Measurements from ENCODE around the gene DGKD.

DGKD gene

DNA sequence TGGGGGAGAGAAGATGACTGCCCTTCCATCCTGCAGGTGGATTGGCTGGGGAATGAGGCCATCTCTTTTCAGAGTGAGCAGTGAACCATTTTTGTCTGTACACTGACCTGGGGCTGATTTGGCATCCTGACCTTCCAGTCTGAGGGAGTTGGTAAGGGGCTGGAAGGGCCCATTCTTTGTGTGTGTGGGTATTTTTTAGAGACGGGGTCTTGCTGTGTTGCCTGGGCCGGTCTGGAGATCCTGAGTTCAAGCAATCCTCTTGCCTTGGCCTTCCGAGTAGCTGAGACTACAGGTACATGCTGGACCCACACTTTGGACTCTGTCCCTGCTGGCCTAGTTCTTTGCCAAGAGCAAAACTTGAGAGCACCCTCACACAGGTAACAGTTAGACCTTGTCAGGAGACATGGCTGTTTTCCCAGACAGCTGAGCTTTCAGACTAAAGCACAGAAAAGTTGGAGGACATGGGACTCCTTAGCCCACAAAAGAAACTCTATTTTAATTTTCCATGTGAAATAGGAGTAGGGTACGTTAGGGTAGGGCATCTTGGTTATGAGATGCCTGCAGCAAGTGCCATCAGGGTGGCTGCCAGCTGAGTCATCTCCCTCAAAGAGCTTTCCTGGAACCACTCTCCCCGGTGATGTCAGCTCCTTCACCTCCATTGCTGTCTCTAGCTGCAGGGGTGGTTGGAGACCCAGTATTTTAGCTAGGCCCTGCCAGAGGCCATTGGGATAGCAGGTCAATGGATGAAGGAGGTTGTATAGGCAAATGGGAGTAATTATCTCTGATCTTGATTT lies 60.7 kb downstream of the DGKD start:
- DNase-seq: no peak

DNA sequence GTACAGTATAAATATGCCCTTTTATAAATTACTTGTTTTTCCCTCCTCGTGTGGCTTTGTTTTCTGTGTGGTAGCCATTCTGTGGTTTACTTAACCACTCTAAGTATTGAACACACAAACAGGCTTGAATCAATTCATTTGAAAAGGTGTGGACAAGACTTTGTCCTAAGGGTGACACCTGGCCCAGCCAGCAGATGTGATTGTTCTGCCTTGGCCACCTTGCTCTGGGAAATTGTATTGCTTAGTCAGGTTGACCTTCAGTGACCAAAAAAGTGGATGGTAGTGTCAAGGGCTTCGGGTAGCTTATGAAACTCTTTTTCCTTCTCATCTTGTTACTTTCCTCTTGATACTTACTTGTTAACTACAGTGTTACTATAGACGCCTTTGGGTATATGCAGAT lies 61.9 kb downstream of the DGKD start:
- DNase-seq: no peak

DNA sequence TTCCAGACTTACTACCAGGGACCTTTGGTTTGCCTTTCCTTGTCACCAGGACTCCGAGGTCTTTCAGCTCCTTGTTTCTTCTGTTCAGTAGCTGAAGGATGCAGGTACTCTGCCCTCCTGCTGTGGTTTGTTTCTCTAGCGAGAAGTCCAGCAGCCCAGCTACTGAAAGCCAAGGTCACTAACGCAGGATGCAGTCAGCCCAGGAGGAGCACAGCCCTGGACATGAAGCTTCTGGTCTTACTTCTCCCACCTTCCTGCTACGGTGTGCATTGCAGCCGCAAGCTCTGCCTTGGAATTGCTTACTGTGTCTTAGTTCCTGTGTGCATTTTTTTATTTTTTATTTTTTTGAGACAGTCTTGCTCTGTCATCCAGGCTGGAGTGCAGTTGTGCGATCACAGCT lies 62.4 kb downstream of the DGKD start:
- no peak for DNase-seq

DNA sequence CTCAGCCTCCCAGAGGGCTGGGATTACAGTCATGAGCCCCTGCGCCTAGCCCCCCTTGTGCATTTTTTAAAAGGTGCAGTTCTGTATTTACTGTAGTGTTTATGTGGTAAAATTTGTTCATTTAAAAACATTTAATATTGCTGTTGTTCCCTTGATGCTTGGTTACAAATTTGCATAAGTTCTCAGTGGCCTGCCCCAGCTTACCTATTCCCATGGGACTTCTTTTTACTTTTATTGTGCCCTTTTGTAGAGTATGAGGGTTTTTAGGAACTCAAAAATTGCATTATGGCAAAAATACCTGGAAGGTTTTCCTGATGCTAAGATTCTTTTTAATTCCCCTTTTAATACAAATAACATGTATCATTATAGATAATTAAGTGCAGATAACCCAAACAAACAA lies 63.0 kb downstream of the DGKD start:
- no peak for DNase-seq

DNA sequence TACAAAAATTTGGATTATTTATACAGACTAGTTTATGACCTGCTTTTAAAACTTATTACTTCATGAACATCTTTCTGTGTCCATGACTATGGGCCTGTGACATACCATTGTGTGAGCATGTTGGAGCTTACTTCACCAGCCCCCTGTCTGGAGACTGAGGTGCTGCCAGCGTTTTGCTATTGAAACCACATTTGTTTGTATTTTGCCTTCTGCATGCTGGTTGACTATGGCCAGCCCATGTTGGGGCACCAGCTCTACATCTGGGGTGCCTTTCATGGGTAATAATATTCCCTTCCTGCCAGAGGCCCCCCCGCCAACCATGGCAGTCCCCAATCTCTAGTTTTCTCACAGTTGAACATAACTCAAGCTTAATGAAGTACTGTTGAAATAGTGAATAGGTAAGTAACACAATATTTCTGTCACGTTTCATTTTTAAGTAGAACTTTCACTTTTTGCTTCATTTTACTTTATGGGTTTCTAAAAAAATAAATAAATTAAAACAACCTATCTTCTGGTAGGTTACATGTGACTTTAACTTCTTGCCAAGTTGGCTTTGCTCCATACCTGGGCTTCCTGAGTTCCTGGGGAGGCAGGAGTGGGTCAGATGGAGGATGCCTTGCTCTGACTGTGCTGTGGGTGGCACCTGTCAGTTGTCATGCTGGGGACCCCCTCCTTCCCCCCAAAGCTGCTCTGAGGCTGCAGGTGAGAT lies 63.9 kb downstream of the DGKD start:
- DNase-seq: no peak

DNA sequence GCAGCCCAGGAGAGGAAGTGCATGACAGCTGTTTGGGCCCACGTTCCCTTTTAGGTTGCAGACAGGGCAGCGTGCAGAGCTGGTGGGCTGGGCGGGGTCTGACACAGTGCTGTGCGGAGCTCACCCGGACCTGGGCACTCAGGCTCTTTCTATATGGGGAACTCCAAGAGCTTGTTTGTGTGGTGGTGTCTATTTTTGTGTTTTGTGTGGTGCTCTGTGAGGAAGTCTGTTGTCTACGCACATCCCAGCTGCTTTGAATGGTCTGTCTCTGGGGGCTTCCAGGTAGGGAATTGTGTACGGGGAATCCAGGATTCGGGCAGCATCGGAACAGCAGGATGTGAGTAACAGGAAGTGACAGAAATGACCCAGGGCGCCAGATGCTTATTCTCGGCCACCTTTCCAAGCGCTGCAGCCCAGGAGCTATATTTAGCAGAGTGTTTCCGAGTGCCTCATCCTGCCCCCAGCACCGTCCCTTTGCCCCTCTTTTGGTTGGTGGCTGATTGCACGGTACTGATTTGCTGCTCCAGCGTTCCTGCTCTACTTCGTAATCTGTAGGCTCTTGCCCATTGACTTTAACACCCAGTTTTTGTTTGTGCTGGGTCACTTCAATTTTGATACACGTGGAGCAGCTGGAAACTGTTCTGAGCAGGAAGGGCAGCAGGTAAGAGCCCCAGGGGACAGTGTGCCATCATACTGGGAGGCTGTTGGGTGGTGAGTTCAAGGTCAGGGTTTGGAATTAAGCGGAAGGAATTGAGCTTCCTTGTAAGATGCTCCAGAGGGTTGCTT lies 64.7 kb downstream of the DGKD start:
- DNase-seq: peak; percentile 30

DNA sequence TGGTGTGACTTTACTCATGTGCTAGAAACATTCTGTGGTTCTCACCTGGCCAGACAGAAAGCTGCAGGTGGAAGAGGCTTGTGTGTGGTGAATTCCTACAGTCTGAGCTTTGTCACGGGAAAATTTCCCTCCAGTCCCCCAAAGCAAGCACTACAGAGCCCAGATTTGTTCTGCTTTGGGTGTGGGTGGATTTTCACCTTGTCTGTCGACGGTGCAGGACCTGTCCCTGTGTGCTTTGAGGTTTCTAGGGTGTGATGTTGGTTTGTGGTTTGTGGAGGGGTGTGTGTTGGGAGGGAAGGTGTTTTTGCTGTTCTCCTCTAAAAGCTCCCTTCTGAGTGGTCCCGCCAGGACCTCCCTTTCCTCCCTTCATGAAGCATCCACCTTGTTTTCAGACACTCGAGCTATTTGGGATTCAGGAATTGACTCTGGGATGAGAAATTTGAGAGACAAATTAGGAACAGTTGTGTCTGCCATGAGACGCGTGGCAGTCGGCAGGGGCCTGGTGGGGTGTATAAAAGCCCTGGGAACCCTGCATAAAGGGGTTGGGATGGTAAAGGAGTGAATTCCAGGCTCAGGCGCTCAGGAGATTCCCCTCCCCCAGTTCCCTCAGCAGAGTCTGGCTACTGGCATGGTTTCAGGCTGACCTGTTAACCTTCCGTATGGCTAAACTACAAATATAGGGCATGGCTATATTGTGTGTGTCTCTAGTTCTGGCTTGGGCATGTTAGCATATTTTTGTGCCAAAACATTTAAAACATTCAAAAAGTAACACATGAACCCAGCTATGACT lies 65.5 kb downstream of the DGKD start:
- peak; percentile 2 for DNase-seq

DNA sequence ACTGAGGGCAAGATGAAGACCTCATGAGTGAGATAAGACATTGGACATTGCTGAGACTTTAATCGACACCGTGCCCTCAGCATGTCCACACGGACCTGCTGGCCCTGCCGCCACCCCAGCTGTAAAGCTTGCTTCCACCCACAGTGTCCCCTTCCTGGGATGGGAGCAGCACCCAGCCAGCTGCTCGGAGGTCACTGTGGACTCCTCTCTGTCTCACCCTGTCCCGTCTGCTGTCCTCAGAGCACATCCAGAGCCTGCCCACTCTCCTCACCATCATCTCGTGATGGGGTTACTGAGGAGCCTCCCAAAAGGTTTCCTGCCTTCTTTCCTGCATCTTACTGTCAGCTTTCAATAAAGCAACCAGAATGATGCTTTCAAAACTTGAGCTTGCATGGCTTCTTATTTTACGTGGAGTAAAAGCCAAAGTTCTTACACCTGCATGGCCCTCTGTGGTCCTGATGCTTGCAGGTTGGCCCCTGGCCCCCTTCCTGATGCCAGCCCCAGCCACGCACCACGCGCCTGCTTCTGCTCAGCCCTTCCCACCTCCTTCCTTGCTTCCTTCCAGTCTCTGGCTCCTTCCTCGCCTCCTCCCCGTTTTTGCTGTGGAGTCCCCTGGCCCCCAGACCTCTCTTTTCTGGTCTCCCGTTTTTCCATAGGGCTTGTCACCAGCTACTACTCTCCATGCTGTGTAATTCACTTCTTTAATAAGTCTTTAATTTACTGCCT lies 67.0 kb downstream of the DGKD start:
- no peak for DNase-seq

DNA sequence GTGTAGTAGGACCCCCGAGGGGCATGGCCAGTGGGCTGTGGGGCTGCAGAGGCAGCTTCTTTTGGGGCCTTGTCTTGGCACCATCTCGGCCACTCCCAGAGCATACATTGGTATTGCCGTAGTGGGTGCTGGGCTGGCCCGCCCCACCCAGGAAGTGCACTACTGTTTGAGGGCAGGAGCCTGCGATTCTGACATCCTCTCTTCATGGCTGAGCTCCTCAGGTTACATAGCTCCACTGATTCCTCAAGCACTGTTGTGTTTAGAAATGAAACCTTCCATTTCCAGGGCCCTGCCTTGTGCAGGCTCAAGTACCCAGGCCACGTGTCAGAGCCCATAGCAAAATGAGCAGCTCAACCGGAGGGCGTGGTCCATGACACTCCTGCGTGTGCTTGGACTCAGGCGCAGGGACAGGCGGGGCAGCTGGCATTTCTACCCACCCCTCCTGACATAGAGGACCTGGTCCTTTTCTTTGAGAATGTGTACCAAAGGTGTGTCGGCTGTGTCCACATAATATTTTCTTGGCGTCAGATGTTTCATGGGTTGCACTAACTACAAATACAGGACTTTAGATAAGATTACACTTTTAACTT lies 67.9 kb downstream of the DGKD start:
- DNase-seq: no peak

DNA sequence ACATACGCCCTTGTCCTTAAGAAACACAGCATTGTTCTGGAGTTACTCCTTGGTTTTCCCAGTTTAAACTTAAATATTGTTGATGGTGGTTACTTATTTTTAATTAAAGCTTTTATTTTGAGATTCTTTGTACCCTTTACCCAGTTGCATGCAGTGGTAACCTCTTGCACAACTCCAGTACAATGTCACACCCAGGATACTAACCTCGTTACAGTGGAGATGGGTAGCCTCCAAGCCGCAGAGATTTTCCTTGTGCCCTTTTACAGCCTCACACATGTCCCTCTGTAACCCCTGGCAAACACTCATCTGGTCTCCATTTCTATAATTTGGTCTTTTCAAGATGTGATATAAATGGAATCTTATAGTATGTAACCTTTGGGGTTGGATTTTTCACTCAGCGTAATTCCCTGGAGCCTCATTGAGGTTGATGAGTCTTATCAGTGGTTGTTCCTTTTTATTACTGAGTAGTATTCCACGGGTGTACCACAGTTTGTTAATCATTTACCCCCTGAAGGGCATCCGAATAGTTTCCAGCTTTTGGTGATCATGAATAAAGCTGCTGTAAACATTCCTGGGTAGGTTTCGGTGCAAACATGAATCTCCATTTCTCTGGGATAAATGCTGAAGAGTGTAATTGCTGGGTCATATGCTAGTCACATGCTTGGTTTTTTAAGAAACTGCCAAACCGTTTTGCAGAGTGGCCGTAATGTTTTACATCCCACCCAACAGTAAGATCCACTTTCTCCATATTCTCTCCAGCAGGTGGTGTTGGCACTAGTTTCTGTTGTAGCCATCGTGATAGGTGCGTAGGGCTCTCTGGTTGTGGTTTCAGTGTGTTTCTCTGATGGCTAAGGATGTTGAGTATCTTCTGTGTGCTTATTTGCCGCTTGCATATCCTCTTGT lies 68.6 kb downstream of the DGKD start:
- no peak for DNase-seq

DNA sequence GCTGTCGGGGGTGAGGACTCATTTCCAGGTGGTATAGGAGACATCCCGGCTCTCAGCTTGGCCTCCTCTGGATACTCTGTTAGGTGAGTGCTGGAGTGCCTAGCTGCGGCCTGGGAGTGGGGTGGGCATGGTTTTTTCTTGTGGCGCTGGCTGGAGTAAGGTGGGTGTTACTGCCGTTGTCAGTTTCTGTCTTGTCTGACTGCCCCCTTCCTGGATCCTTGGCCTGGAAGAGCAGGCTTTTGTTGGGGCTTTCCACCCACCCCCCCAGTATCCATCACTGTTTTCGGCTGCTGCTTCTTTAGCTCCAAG lies 69.2 kb downstream of the DGKD start:
- DNase-seq: no peak

DNA sequence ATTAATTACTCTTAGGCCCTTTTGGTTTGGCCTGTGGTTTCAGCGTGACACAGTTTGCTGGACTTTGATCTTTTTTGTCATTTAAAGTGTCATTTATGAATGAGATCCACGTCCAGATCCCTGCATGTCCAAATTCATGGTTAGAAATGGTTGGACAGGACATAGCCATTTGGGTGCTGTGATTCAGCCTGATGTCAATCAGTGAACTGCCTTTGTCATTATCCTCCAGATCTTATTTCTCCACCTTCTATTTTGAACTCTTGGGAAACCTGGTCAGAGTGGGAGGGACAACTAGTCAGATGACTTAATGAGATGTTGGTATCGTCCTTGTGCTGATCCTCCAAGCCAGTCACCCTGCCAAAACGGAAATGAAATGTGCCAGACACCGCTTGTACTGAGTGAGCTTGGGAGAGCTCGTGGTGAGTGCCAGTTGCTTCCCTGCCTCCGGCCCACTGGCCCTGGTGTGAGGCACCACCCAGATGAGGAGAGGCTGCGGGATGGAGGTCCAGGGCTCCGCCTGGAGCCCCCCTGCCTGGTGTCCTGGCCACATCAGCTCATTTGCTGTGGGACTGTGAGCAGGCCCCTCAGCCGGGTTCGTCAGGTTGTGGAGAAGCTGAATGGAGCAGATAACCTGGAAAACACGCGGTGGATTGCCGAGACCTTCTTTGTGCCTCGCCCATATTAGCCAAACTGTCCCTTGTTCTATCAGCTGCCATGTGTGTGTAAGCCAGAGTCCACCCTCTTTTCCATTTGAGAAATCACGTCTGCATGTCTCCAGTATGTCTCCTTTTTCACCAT lies 70.1 kb downstream of the DGKD start:
- no peak for DNase-seq

DNA sequence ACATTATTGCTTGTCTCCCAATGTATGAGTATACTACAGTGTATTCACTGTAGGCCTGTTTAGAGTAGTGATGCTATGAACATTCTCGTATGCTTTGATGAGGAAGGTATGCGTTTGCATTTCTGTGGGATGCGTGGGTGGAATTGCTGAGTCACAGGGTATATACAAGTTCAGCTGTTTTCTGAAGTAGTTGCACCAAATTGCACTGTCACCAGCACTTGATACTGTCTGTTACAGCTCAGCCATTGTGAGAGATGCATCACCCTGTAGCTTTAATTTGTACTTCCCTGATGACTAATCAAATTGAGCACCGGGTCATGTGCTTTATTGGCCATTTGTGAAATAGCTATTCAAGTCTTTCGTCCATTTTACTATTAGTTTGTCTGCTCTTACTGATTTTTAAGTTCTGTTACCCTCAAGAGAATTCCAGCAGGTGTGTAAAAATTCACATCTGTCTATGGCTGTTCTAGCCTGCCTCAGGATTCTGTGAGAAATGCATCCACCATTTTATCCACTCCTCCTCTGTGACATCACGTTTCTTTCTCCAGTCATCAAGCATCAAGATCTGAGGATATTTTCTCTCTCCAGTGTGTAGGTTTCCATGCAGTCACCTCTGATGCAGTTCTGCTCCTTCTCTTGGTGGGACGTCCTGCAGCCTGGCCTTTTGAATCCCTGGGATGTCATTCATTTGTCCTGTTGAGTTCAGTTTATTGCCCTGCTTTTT lies 72.5 kb downstream of the DGKD start:
- DNase-seq: peak; percentile 80

DNA sequence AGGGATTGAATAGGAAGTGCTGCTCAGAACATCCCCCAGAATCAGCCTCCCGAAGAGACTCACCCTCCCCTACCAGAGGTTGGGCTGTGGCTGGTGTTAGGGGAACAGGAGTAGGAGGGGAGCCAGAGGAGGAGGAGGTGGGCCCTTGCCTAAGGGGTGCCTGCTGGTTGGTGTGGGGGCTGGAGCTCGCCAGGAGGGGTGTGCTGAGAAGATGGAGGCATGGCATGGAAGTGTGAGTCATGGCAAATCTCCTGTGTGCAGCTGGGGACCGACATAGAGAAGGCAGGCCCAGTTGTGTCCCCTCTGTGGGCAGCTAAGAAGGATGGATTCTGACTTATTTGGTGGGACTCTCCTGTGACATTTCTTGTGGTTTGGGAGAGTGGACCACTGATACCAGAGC lies 73.7 kb downstream of the DGKD start:
- DNase-seq: no peak

DNA sequence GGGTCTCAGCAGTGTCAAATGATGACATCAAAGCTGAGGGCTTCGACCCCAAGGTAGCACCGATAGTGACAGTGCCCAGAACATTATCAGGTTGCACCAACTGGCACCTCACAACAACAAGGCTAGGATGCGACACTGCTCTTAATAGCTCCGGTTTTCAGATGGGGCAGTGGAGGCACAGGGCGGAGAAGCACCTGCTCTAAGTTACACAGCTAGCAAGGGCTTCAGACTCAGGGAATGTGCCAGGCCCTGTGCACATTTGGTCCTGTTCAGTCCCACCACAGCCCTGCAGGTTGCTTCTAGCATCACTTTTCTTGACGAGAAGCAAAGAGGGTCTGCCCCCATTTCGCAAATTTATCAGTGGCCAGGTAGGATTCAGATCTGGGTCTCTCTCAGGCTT lies 74.1 kb downstream of the DGKD start:
- DNase-seq: no peak

DNA sequence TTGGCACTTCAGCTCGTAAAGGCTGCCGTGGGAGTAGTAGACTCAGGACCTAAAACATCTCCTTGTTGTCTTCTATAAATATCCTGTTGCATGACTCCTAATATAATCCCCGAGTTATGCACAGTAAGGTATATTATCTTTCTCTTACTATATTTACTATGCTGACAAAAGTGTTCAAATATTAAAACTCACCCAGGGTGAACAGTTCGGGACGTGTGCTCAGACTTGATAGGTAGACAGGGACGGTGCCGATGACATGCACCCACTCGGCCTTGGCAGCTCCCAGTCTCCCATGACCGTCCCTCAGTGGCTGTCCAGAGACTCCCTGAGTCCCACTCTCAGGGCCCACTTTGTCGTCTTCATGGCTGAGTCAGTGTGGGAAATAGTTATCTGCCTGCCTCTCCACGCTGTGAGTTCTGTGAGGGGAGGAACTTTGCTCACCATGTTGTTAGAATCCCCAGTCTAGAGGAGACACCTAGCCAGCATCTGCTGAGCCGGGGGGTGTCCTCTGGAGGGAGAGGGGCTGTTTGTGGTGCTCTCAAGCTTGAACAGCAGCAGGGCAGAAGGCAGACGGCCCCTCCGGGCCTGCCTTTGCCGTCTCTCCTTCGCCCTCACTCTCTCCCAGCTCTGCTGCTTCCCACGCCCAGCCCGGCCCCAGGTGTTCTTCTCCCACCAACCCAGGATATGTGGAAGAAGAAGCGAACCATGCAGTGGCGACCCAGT lies 75.0 kb downstream of the DGKD start:
- no peak for DNase-seq

DNA sequence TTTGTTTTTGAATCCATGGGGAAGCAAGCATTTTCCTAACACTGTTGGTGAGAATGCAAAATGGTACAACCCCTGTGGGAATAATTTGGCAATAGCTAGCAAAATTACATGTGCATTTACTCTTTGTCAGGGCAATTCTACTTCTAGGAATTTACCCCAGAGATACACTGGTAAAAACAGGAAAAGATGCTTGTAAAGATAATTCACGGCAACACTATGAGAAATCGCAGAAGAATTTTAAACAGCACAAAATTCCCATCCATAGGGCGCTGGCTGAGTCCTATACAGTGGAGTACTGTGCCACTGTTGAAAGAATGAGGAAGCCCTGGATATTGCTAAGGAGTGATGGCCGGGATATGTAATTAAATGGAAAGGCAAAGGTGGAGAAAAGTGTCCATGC lies 75.8 kb downstream of the DGKD start:
- DNase-seq: peak; percentile 36

DNA sequence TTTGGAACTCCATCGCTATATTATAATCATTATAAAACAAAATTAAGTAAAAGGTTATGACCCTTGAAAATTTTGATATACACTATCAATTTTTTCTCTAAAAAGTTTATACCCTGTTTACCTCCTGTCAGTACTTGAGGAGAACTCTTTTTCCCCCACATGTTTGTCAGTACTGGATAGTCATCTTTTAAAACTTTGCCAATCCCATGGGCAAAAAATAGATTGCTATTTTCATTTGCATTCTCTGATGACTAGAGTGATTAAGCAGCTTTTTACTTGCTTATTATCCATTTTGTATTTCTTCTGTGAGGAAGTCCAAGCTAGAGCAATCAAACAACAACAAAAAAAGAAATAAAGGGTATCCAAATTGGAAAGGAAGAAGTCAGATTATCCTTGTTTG lies 76.4 kb downstream of the DGKD start:
- no peak for DNase-seq

Data from fibroblast of skin of abdomen (primary cell).